Measurements from ENCODE around the gene MARCHF11.

Gene MARCHF11, protein sequence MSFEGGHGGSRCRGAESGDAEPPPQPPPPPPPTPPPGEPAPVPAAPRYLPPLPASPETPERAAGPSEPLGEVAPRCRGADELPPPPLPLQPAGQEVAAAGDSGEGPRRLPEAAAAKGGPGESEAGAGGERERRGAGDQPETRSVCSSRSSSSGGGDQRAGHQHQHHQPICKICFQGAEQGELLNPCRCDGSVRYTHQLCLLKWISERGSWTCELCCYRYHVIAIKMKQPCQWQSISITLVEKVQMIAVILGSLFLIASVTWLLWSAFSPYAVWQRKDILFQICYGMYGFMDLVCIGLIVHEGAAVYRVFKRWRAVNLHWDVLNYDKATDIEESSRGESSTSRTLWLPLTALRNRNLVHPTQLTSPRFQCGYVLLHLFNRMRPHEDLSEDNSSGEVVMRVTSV

DNA sequence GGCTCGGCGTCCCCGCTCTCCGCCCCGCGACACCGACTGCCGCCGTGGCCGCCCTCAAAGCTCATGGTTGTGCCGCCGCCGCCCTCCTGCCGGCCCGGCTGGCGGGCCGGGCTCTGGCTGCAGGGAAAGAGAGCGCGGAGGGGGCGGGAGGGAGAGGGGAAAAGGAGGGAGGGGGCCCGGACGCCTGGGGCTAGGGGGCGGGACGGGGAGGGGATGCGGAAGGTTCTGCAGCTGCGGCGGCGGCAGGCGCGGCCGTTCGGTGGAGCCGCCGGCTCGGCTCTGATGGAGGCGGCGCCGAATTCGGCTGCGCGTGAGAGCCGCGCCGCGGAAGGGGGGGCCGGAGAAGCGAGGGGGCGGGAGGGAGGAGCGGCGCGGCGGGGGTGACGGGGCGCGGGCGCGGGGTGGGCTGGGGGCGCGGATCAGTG, at the start of gene MARCHF11:
TSS of gene MARCHF11 (minus strand) at position 281 of the 425 bp plus-strand sequence. CDS start at position 65, 216 bp downstream.
- no peak for DNase-seq

GRCh38 chr5:16225927-16226326, 46.3 kb upstream of the MARCHF11 start:
- DNase-seq = no peak

DNA sequence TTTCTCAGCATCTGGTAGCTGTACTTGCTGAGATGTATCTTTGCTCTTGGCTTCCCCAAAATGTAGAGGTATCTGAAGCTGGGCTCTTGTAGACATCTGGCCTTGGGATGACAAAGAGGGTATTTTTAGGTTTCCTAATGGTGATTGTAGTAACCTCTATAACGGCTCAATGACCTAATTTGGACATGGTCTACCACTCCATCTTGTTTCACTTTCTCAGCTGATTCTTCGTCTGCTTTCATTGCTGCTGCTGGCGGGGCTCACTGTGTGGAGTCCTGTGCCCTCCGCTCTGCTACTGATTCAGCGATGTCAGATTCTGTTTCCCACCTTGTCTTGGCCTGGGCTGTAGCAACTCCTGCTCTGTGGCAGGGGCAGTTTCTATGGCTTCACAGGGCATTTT, 12.7 kb upstream of the MARCHF11 start:
- no peak for DNase-seq

DNA sequence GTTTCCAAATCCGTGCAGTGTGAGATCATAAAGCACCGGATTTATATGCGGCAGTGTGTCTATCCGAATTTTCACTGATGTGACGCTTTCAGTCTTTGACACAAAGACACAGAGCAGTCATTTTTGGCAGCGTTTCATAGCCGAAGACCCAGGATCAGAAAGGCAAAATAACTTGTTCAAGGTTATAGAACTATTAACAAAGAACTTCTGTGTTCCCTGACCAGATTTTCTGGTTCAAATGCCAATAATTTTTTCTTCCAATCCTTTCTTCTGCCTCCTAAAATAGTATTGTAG, 1.1 kb upstream of the MARCHF11 start:
- DNase-seq = no peak

GRCh38 chr5:16179936-16180788, 571 bp upstream of the MARCHF11 start:
- no peak for DNase-seq

DNA sequence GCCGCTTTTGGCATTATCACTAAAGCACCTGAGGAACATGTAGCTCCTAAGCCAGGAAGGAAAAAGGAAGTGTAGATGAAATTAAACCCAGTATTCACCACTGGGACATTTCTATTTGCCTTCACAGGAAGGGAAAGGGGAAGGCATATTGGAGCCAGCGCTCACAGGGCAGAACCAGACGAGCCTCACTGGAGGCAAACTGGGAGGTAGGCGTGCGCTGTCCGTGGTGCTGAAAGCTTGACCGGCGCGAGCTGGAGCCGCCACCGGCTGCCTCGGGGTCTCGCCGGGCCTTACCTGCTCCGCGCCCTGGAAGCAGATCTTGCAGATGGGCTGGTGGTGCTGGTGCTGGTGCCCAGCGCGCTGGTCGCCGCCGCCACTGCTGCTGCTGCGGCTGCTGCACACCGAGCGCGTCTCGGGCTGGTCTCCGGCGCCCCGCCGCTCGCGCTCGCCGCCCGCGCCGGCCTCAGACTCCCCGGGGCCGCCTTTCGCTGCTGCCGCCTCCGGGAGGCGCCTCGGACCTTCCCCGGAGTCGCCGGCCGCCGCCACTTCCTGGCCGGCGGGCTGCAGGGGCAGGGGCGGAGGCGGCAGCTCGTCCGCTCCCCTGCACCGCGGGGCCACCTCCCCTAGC, 732 bp downstream of the MARCHF11 start:
- DNase-seq = no peak

DNA sequence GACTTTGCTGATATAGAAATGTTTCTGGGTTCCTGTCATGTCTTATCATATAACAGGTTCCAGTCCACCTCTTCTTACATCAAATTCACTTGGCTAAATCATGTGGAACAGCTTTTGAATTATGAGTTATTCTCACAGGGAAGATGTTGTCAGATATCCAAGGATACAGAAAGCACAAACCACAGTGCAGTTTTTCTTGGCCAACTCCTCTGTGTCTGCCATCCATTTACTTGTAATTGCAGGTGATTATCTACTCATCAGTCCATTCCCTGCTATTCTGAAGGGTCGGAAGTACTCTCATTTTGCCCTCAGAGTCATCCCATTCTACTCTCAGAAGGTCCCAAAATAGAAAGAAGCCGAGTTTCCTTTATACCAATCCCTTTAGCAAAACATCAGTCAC, 10.0 kb downstream of the MARCHF11 start:
- DNase-seq = no peak

DNA sequence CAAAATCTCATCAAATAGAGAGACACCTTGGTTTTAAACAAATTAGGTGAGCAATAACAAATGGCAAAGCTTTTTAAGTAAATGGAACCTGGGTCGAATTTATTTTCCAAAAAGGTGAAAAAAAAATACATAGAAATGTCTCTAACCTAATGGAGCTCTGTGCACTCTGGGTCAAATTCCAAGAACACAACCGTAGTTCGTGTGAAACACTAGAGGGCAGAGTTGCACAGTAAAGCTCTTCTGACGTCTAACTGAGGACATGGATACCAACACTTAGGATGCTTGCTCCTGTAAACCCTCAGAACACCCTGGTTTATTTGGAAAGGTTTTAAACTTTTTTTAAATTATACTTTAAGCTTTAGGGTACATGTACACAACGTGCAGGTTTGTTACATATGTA, 18.9 kb downstream of the MARCHF11 start:
- peak; percentile 8 for DNase-seq

DNA sequence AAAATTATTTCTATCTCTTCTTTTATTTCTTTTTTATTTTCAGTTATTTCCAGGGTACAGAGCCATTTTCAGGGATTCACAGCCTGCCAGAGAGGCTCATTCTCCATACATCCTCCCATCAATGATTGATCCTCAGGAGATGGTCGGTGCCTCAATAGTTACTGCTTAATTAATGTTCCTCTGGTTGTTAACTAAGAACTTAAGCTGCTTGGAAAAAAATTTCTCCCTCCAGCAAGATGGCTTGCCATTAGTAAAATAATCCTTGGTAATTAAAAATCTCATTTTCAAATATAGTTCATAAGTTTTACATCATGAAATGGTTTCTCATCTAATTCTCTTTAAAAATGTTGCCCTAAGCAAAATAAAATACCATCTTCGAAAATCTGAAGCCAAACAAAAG, 20.0 kb downstream of the MARCHF11 start:
- no peak for DNase-seq

DNA sequence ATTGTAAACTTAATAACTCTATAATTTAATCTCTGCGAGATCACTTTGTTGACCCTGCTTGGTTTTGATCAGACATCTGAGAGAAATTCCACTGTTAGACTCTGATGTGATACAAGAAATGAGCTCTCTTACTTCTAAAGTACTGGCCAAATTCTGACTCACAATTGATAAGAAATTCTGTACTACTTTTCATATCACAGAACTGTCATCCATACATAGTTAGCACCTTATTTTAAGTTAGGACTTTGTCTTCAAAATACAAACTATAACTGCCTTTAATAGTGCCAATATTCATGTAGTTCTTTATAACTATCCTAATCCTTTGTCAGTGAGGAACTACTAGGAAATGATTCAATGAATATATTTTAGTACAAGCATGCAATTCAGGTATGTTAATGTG, 23.4 kb downstream of the MARCHF11 start:
- DNase-seq = no peak

DNA sequence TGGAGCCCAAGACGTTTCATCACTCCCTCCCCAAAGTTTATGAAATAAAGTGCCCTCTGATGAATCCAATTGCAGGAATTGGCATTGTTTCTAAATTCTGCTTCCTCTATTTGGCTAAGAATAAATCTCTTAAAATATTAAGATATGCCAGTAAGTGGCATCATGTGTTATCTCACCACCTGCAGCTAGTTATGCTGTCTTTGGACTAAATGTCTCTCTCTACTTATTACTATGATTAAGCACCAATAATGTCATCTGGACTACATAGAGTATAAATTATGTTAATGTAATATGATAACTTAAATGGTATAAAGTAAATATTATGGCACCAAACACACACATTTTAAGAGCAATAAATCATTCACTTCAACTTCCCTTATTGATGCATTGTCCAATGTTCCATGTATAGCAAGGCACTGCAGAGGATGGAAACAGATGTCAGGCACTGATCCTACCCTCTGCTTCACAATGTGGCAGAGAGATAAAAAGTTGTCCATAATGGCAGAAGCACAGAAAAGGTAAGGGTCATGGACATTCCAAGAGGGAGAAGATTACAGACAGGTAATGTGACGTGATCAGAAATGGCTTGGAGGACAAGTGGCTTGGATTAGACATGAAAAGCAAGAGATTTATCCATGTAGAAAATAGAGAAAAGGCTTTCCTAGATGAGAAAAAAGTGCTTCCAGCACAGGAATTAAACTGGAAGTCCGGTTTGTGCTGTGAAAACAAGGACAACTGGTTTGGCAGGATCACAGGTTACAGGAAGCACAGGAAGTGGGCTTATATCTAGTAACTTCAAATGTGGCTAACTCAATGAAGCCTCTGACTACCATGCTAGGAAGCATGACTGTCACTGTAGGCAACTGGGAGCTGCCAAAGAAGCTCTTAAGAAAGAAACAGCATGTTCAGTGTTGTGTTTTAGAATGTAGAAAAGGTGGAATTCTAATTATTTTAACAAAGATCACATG, 26.7 kb downstream of the MARCHF11 start:
- no peak for DNase-seq

- no peak for DNase-seq
These were observed 30.0 kb downstream of the MARCHF11 start for GRCh38 chr5:16149621-16150020.

DNA sequence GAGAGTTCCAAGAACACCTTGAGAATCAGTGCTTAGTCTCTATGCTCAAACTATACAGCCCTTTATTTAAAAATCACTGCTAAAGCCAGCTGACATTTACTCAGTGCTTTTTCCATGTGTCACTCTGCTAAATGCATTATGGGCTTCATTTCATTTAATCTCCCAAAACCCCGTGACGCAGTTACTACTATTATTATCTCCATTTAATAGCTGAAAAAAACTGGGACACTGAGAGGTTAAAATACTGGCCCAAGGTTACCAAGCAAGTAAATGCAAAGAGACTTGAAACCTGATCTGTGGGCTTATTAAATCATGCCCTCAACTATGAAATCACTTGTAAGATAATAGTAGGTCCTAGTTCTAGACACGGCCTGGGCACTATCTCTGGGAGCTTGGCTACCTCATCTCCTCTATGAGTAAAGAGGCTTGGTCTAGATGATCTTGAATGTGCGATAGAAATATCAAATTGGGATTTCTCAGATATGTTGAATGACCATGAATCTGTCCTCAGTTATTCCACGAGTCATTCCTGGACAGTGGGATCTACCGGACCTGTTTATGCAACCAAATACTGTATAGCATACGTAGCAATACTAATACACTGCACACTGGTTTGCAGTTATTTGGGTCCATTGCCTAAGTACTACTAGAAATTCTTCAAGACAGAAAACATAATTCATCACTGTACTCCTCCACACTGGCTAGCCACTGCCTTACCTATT, 32.3 kb downstream of the MARCHF11 start:
- DNase-seq = no peak

DNA sequence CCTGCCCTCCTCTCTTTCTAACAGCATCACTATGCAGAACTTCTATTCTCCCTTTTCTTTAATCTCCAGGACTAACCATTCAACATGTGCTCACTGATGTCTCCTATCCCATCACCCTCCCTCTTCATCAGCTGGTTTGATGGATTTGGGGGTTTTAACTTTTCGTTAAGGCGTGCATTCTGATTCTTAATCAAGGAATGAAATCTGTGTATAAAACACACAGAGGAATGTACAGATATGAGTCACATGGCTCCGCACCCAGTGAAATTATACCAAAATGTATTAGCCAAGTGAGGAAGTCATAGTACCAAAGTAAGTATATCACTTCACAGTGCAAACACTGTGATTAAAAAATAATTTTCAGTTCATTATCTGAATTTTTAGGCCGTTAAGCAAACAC, 35.2 kb downstream of the MARCHF11 start:
- DNase-seq = no peak

GRCh38 chr5:16143361-16144049, 36.1 kb downstream of the MARCHF11 start:
- DNase-seq = no peak

DNA sequence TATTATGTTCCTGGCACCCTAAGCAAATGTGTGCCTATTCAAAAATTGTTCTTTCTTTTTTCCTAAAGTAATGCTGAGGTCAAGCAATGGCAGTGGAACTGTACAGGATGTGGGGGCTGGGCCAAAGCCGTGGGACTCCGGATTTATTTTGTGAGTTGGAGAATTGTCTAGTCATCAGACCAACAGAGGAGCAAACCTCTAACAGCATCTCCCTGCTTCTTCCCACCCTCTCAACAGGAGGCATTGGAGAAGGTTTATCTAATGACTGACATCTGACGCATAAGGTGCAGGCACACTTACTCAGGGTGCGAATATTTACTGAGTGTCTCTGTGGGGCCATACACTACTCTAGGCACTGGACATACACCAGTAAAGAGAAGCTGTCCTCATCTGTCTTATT, 38.6 kb downstream of the MARCHF11 start:
- no peak for DNase-seq

- DNase-seq = no peak
These were observed 39.2 kb downstream of the MARCHF11 start for GRCh38 chr5:16140417-16140816.

GRCh38 chr5:16137177-16137576, 42.4 kb downstream of the MARCHF11 start:
- DNase-seq = no peak

- DNase-seq = no peak
These were observed 44.1 kb downstream of the MARCHF11 start for GRCh38 chr5:16135506-16135905.

GRCh38 chr5:16135003-16135402, 44.6 kb downstream of the MARCHF11 start:
- no peak for DNase-seq

- no peak for DNase-seq
These were observed 45.4 kb downstream of the MARCHF11 start for GRCh38 chr5:16134204-16134603.
